GM12874 (cell line): ENCODE measurements around the gene ZNF497.

Experiments used
- TF ChIP-seq, protein P1 (sequence below): IDR thresholded peaks from 2 replicates; pipeline ENCODE4 v1.5.1; 2011; ENCODE audit warnings: low read depth, mild to moderate bottlenecking, control low read depth, low read length, moderate library complexity; ENCODE audit not compliant: insufficient read depth

ZNF497 gene

DNA sequence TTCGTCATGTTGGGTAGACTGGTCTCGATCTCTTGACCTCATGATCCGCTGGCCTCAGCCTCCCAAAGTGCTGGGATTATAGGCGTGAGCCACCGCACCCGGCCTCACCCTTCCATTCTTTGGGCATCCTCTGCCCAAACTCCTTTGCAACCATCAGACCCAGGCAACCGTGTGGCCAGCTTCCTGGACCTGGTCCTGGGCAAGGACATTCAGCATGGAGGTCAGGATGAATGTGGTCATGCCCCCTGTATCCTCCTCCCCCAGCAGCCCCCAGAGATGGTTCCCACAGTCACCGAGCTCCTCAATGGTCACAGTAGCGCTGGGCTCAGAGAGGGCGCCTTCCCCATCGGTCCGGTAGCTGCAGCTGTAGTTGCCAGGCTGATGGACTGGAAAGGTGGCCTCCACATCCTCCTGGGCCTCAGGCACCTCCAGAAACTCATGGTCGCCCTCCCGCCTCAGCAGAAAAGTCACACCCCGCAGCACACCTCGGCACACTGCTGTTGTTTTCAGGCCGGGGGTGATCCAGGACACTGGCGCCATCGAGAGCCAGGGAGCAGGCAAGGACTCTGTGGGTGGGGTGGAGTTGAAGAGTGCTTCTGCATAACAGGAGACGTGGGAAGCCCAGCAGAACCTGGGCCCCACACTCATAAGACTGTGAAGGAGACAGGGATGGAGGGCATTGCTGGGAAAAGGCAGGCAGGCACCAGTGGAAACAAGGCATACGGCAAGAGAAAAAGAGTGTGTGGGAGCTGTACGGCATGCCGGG, 10.4 kb downstream of the ZNF497 start:
- TF ChIP-seq, protein P1, sequence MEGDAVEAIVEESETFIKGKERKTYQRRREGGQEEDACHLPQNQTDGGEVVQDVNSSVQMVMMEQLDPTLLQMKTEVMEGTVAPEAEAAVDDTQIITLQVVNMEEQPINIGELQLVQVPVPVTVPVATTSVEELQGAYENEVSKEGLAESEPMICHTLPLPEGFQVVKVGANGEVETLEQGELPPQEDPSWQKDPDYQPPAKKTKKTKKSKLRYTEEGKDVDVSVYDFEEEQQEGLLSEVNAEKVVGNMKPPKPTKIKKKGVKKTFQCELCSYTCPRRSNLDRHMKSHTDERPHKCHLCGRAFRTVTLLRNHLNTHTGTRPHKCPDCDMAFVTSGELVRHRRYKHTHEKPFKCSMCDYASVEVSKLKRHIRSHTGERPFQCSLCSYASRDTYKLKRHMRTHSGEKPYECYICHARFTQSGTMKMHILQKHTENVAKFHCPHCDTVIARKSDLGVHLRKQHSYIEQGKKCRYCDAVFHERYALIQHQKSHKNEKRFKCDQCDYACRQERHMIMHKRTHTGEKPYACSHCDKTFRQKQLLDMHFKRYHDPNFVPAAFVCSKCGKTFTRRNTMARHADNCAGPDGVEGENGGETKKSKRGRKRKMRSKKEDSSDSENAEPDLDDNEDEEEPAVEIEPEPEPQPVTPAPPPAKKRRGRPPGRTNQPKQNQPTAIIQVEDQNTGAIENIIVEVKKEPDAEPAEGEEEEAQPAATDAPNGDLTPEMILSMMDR = no peak

DNA sequence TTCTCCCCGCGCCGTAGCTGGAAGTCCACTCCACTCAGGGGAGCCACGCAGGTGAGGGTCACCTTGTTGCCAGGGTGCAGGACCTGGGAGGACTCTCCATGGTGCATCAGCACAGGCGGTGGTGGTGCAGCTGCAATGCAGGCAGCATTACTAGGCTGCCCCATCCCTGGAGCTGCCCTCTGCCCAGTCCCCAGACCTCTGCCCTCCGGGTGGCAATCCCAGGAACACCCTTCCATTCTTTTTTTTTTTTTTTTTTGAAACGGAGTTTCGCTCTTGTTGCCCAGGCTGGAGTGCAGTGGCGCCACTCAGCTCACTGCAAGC, 11.0 kb downstream of the ZNF497 start:
- TF ChIP-seq, protein P1 = no peak

DNA sequence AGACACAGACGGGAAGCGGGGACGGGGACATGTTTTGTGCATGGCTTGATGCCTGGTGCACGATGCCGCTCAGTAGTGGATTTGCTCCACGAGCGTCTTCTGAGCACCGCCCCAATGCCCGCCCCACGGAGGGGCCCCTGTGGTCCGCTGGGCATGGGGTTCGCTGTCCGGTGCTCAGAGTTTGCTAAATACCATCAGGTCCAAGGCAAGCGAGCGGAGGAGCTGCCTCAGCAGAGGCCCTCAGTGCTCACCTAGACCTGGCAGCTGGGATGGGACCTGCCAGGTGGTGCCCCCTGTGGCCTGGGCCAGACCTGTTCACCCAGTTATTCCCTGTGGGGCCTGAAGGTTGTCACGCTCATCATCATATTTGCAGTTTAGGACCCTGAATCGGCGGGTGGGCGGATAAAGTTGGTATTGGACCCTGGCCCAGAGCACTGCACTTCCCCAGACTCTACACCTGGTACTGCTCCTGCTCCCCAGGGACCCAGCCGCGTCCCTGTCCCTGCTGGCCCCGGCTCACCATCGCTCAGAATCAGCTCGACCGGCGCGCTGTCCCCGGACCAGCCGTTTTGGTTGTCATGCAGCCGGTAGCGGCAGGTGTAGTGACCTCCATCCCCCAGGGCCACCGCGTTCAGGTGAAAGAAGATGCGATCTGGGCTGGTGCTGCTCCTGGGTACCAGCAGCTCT, 11.5 kb downstream of the ZNF497 start:
- TF ChIP-seq, protein P1 = no peak

DNA sequence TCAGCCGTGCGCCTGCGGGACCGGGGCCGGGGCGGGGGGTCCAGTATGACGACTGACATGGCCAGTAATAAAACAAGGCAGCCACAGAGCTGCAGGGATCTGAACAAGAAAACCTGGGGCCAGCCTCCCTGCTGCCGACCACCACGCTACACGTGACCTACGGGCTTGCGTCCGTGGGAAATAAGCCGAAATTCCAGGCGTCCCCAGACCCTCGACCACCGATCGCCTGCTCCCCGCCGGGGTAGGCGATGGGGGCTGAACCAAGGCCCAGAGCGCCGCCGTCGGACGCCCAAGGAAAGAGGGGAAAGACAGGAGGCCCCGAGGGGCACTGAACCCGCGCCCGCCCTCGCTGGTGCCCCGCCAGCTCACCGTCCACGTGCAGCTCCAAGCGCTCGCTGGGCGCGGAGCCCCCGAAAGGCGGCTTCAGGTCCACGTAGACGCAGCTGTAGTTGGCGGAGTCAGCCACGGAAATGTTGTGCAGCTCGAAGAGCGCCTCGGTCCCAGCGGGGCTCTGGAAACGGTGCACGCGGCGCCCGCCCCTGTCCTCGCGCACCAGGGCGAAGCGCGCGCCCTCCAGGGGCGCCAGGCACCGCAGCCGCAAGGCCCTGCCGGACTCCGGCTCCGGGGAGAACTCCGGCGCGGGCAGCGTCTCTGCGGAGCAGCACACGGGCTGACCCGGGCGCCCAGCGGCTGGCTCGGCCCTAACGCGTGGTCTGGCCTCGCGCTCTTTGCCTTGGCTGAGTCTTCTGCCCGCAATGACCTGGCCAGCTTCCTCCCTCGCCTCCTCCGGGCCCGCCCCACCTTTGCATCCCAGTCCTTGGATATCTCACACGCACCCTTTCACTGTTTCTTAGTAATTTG, 12.3 kb downstream of the ZNF497 start:
- TF ChIP-seq, protein P1 = no peak

DNA sequence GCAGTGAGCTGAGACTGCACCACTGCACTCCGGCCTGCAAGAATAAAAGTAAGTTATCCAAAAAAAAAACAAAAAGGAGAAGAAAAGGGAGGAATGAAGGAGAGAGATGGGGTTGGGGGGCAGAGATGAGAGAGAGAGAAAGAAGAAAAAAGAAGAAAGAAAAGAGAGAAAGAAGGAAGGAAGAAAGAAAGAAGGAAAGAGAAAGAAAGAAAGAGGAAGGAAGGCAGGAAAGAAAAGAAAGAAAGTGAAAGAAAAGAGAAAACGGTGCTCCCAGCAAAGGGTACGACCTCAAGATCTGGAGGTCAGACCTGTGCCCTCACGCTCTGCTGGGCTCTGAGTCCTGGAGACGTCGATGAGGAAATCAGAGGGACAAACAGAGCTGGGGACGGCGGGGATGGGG, 13.0 kb downstream of the ZNF497 start:
- TF ChIP-seq, protein P1 = no peak

DNA sequence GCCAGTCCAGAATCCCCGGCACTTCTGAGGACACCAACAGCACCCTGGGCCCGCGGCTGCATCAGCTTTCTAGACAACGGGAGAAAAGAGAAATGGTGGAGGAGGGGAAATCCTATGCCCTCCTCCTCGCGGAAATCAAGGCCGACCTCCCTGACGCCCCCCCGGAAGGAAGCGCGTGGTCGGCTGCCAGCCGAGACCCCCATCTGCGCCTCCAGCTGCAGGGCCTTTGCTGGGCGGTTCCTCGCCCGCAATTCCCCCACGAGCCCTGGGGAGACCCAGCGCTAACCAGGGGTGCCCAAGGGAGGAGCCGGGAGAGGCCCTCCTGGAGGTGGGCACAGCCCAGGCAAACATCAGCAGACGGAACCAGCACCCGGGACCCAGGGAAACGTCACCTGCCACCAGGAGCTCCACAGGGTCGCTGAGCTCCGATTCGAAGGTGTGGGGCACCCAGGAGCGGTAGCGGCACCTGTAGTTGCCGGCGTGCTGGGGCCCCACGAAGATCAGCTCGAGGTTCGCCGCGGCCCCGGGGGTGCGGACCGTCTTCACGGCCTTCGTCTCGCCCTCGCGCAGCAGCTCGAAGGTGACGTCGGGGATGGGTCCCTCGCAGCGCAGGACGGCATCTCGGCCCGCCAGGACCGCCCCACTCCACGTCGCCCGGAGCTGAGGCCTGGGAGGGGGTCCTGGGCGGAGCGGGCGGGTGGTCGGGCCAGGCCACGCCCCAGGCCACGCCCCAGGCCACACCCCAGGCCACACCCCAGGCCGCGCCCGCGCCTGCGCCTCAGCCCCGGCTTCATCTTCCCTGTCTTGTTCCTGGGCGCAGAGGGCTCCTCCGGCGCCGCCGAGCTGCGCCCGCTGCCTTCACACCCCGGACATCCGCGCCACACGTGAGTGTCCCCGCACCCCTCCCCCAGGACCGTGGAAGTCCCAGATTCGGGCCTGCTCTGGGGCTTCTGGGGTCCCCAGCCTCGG, 15.3 kb downstream of the ZNF497 start:
- TF ChIP-seq, protein P1 = no peak
